GM21717 (cell line): ENCODE data around the gene GBP2.

Experiments
- ATAC-seq: cut with Tn5 transposase; IDR thresholded peaks from one replicate; pipeline ENCODE4 v1.9.1; 2021; ENCODE audit warnings: mild to moderate bottlenecking, moderate library complexity; ENCODE audit not compliant: unreplicated experiment

GBP2 gene

DNA sequence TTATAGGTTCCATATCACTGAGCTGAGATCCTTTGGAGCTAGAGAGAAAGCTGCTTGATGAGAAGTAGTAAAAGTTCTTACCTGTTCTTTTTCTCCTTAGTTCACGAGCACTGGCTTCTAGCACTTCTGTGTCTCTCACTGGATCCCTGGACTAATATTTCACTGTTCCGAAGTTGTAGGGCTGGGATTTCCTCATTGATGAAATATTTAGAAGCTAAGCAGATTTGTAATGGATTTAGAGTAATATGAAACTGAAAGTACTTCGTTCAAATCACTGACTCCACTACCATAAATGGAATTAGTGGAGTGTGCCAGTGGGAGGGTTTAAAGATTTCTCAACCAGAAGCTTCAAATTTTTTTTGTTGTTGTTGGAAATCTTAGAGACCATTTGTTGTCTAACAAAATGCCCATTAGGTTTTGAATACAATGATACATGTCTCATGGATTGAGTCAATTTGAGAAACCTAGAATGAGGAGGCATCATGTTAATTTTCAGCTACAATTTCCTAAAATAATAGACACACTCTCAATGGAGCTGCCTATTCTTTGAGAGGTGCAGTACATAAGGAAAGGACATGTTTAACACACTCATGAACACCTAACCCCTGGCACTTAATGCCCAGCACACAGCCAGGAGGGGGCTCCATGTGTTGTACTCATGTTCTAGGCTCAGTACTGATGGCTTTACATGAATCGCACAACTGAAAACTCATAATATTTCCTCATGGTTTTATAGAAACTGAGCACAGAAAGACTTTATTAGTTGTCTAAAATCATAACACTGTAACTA is 60.6 kb downstream of the GBP2 start, which contains the start of gene GBP1:
GBP1 (minus strand) TSS at position 130 of the 790 bp plus-strand sequence. CDS start 1,974 bp downstream, outside the sequence.
- ATAC-seq: peak; percentile 70

DNA sequence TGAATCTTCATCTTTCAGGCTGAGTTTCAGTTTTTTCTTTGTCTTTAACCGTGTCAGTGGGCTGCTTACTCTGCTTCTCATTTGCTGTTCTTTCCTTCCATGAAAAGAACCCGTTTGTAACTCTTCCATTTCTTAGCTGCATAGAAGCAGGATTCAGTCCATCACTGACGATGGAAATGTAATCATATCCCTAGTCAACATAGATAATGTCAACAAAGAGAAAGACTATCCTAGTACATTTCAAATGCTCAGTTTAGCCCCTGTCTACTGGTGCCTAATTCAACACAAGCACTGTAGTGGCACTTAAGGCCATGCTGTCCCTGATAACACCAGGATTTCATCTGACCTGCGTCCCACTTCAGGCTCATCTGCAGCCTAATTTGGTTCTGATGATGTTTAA is 61.3 kb downstream of the GBP2 start:
- ATAC-seq: peak; percentile 39

- no peak for ATAC-seq
These were observed 62.8 kb downstream of the GBP2 start for GRCh38 chr1:89063094-89063493.

- no peak for ATAC-seq
These were observed 65.8 kb downstream of the GBP2 start for GRCh38 chr1:89060091-89060490.
